PC-3 (cell line): ENCODE data around the gene ANKRD42. TPM values are rescaled to one million over a fixed set of nuclear protein-coding genes. Genes with fewer than 3 reads are reported as not detected.

Experiments used
- ATAC-seq: fragments of 200-7000 bp; cut with Tn5 transposase; 2 replicates; pipeline ENCODE4 v1.9.1; 2020; ENCODE audit warnings: mild to moderate bottlenecking, moderate library complexity
- BruUV-seq: library from RNA; stranded (reverse); fragments of 400-500 nt; replicated peaks from 2 replicates; lab custom pipeline; 2021; lab: Mats Ljungman, UMichigan
- CTCF ChIA-PET: fragments of 300-600 bp; sonication (Branson Sonifier 250); formaldehyde crosslinking; loops from one replicate; lab custom pipeline; 2022; ENCODE audit warnings: antibody characterized with exemption; lab: Charles Lee
- POLR2A ChIA-PET: fragments of 300-600 bp; sonication (Branson Sonifier 250); formaldehyde crosslinking; loops from one replicate; lab custom pipeline; 2022; ENCODE audit warnings: antibody characterized with exemption; ENCODE audit not compliant: unreplicated experiment; lab: Charles Lee
- DNase-seq: peaks from one replicate; pipeline ENCODE4 v3.0.0-alpha.2; 2015
- H2AFZ ChIP-seq: fragments of 300-600 bp; sonication (generic); 2 replicates; pipeline ENCODE4 v1.6.0; 2016; ENCODE audit warnings: antibody characterized with exemption, low read length
- H3F3A ChIP-seq: fragments of 300-600 bp; sonication (generic); one replicate; pipeline ENCODE4 v1.6.0; 2017; ENCODE audit warnings: antibody characterized with exemption, low read length, control low read depth, mild to moderate bottlenecking; ENCODE audit not compliant: unreplicated experiment
- H3K27ac ChIP-seq: fragments of 300-600 bp; sonication (generic); 2 replicates; pipeline ENCODE4 v1.5.1; 2016; ENCODE audit warnings: mild to moderate bottlenecking, low read length
- H3K27me3 ChIP-seq: fragments of 300-600 bp; sonication (generic); 2 replicates; pipeline ENCODE4 v1.6.1; 2016; ENCODE audit warnings: low read length, mixed read lengths
- H3K36me3 ChIP-seq: fragments of 300-600 bp; sonication (generic); 2 replicates; pipeline ENCODE4 v1.6.1; 2016; ENCODE audit warnings: low read depth, mixed run types, low read length, mixed read lengths
- H3K4me1 ChIP-seq: fragments of 300-600 bp; sonication (generic); 2 replicates; pipeline ENCODE4 v1.5.1; 2016; ENCODE audit warnings: low read length; ENCODE audit not compliant: insufficient read depth
- H3K4me2 ChIP-seq: fragments of 300-600 bp; sonication (generic); 2 replicates; pipeline ENCODE4 v1.6.0; 2016; ENCODE audit warnings: low read length
- H3K4me3 ChIP-seq: fragments of 300-600 bp; sonication (generic); 2 replicates; pipeline ENCODE4 v1.5.1; 2016; ENCODE audit warnings: mild to moderate bottlenecking, low read length, mixed read lengths
- H3K79me2 ChIP-seq: fragments of 300-600 bp; sonication (generic); 2 replicates; pipeline ENCODE4 v1.6.1; 2017; ENCODE audit warnings: low read length, mixed read lengths
- H3K9ac ChIP-seq: fragments of 300-600 bp; sonication (generic); 2 replicates; pipeline ENCODE4 v1.6.0; 2016; ENCODE audit warnings: mild to moderate bottlenecking, low read length
- H3K9me2 ChIP-seq: fragments of 300-600 bp; sonication (generic); replicated peaks from 2 replicates; pipeline ENCODE4 v1.6.1; 2016; ENCODE audit warnings: mixed run types, low read length, mixed read lengths
- H3K9me3 ChIP-seq: fragments of 300-600 bp; sonication (generic); 2 replicates; pipeline ENCODE4 v1.6.1; 2016; ENCODE audit warnings: low read length, mixed read lengths
- H4K20me1 ChIP-seq: fragments of 300-600 bp; sonication (generic); 2 replicates; pipeline ENCODE4 v1.6.1; 2016; ENCODE audit warnings: low read length, mixed read lengths
- CTCF ChIP-seq: fragments of 300-600 bp; sonication (generic); conservative IDR thresholded peaks from 2 replicates; pipeline ENCODE4 v1.5.1; 2017; ENCODE audit warnings: antibody characterized with exemption, low read depth, mild to moderate bottlenecking, low read length
- EZH2 ChIP-seq: fragments of 300-600 bp; sonication (generic); IDR thresholded peaks from one replicate; pipeline ENCODE4 v1.6.1; 2017; ENCODE audit warnings: antibody characterized with exemption, mild to moderate bottlenecking, low read length; ENCODE audit not compliant: unreplicated experiment
- EZH2phosphoT487 ChIP-seq: fragments of 300-600 bp; sonication (generic); IDR thresholded peaks from 2 replicates; pipeline ENCODE4 v1.6.1; 2018; ENCODE audit warnings: mild to moderate bottlenecking, antibody characterized with exemption, low read length, borderline replicate concordance
- intact Hi-C: fragments of 100-400 bp; cut with micrococcal nuclease; formaldehyde crosslinking; loops from 2 replicates; pipeline ENCODE4 v1.9.0; 2023
- total RNA-seq: library from RNA; depleted of rRNA; stranded (reverse); fragments of >200 nt; gene quantifications from 2 replicates; pipeline ENCODE4 v1.2.3, GENCODE V29; 2014

ANKRD42 gene
- total RNA-seq, 1 experiment from 2014 or later: 11.2 TPM

GRCh38 chr11:83285771-83286528, 92.4 kb downstream of the ANKRD42 start, which contains the start of gene CCDC90B:
Gene CCDC90B (minus strand): TSS chr11:83286367. CDS start chr11:83285972, 395 bp downstream.
- DNase-seq: peak; percentile 99
- H3K36me3 ChIP-seq: no peaks in the 10 kb centered on the region
- H3K79me2 ChIP-seq: peaks cover 44% of the 10 kb centered on the region
- ATAC-seq: peak; percentile 85
- no peaks in the 10 kb centered on the region for H4K20me1 ChIP-seq
- BruUV-seq: no TSS peak
- ChIA-PET POLR2A (interaction anchor here (0.6 to 1.0 kb wide), 4 partner anchors 27 to 494 kb away, joined by 3 to 6 read pairs (median 3); partner anchors contain the start of gene PRCP), CTCF (interaction anchor here (0.5 kb wide), 1 partner anchor 129 kb away, joined by 13 read pairs; no protein-coding TSS in a partner anchor)
- H3K27ac ChIP-seq: peak within 1 kb of the TSS; percentile 82
- peaks cover 33% of the 10 kb centered on the region for H3K4me1 ChIP-seq
- H3K27me3 ChIP-seq: no peaks in the 10 kb centered on the region
- no peaks in the 10 kb centered on the region for H3K9me3 ChIP-seq
- no peaks in the 10 kb centered on the region for H3K9me2 ChIP-seq
- intact Hi-C loops: loop anchor here (2.0 to 10.0 kb wide), 2 partner anchors 385 to 571 kb away; partner anchors contain the start of genes DDIAS and PRCP
- H3F3A ChIP-seq: no peaks in the 10 kb centered on the region
- peak within 1 kb of the TSS; percentile 94 for H3K4me2 ChIP-seq
- TF ChIP-seq EZH2: no peak
- TF ChIP-seq CTCF: no peak
- TF ChIP-seq EZH2phosphoT487: no peak
- peak within 1 kb of the TSS; percentile 83 for H2AFZ ChIP-seq
- peak within 1 kb of the TSS; percentile 83 for H3K4me3 ChIP-seq
- peak within 1 kb of the TSS; percentile 91 for H3K9ac ChIP-seq

- H3K9ac ChIP-seq: no peak overlapping the region
- no peak for TF ChIP-seq EZH2phosphoT487
- no peak for TF ChIP-seq EZH2
- no peak for TF ChIP-seq CTCF
- no peaks in the 10 kb centered on the region for H3K9me3 ChIP-seq
- ChIA-PET CTCF (no interaction called here), POLR2A (no interaction called here)
- intact Hi-C loops: loop anchor here (2.0 to 10.0 kb wide), 2 partner anchors 387 to 573 kb away; partner anchors contain the start of genes DDIAS and PRCP
- H4K20me1 ChIP-seq: no peaks in the 10 kb centered on the region
- H3K4me2 ChIP-seq: no peak overlapping the region
- peaks cover 28% of the 10 kb centered on the region for H3K4me1 ChIP-seq
- no peak overlapping the region for H3K27ac ChIP-seq
- BruUV-seq: no TSS peak
- no peaks in the 10 kb centered on the region for H3K27me3 ChIP-seq
- peaks cover 30% of the 10 kb centered on the region for H3K79me2 ChIP-seq
- ATAC-seq (no peak), DNase-seq (no peak)
- H3K9me2 ChIP-seq: no peaks in the 10 kb centered on the region
- no peaks in the 10 kb centered on the region for H3F3A ChIP-seq
- no peaks in the 10 kb centered on the region for H3K36me3 ChIP-seq
- no peak overlapping the region for H2AFZ ChIP-seq
- no peak overlapping the region for H3K4me3 ChIP-seq
These were observed 94.1 kb downstream of the ANKRD42 start for GRCh38 chr11:83287631-83288030.
